IMR-90 (cell line): Measurements from ENCODE around the gene OSBPL6. TPM values are rescaled to one million over a fixed set of nuclear protein-coding genes. Genes with fewer than 3 reads are reported as not detected.
A peak's percentile ranks its signal among the peaks of the same experiment; 100 is the strongest.

Experiments used
- ATAC-seq: fragments of 200-7000 bp; cut with Tn5 transposase; 2 replicates; pipeline ENCODE4 v1.9.1; 2020; ENCODE audit warnings: low read depth, mild to moderate bottlenecking, moderate library complexity
- BruUV-seq: library from RNA; stranded (reverse); fragments of 400-500 nt; replicated peaks from 2 replicates; lab custom pipeline; 2021; lab: Mats Ljungman, UMichigan
- CTCF ChIA-PET: fragments of 300-600 bp; formaldehyde crosslinking; extraction: SDS; loops from one replicate; lab custom pipeline; 2021; ENCODE audit warnings: antibody characterized with exemption; lab: Yijun Ruan, JAX
- POLR2A ChIA-PET: fragments of 300-600 bp; sonication (Branson Sonifier 250); formaldehyde crosslinking; loops from one replicate; lab custom pipeline; 2022; ENCODE audit warnings: antibody characterized with exemption; ENCODE audit not compliant: unreplicated experiment; lab: Charles Lee
- DNase-seq: peaks from one replicate; pipeline ENCODE4 v3.0.0; 2013
- H2AFZ ChIP-seq: replicated peaks from 2 replicates; pipeline ENCODE3; 2013; ENCODE audit warnings: low read length, mild to moderate bottlenecking; ENCODE audit not compliant: poor library complexity
- H2AK5ac ChIP-seq: 2 replicates; pipeline ENCODE4 v1.6.1; 2013; ENCODE audit warnings: low read depth, low read length, inconsistent platforms
- H2AK9ac ChIP-seq: replicated peaks from 2 replicates; pipeline ENCODE3; 2013; ENCODE audit warnings: mild to moderate bottlenecking, low read depth, low read length, moderate library complexity; ENCODE audit not compliant: poor library complexity
- H2BK120ac ChIP-seq: 2 replicates; pipeline ENCODE4 v1.6.1; 2013; ENCODE audit warnings: low read depth, low read length, inconsistent platforms
- H2BK15ac ChIP-seq: 3 replicates; pipeline ENCODE4 v1.6.1; 2013; ENCODE audit warnings: low read depth, low read length, inconsistent platforms
- H2BK20ac ChIP-seq: 2 replicates; pipeline ENCODE4 v1.6.1; 2013; ENCODE audit warnings: low read depth, mild to moderate bottlenecking, inconsistent platforms, low read length, moderate library complexity
- H2BK5ac ChIP-seq: 2 replicates; pipeline ENCODE4 v1.6.1; 2013; ENCODE audit warnings: mild to moderate bottlenecking, low read depth, low read length, inconsistent platforms; ENCODE audit not compliant: poor library complexity, severe bottlenecking
- H3K14ac ChIP-seq: replicated peaks from 2 replicates; pipeline ENCODE4 v1.6.1; 2013; ENCODE audit warnings: low read depth, low read length, inconsistent platforms
- H3K18ac ChIP-seq: 2 replicates; pipeline ENCODE4 v1.6.1; 2013; ENCODE audit warnings: low read depth, low read length, control low read depth
- H3K23ac ChIP-seq: 2 replicates; pipeline ENCODE4 v1.6.1; 2013; ENCODE audit warnings: low read depth, low read length, inconsistent platforms
- H3K27ac ChIP-seq: 2 replicates; pipeline ENCODE4 v1.5.1; 2013; ENCODE audit warnings: mild to moderate bottlenecking, control low read depth, low read length; ENCODE audit not compliant: insufficient read depth
- H3K27me3 ChIP-seq: 2 replicates; pipeline ENCODE4 v1.6.1; 2013; ENCODE audit warnings: low read length; ENCODE audit not compliant: control insufficient read depth, insufficient read depth
- H3K36me3 ChIP-seq: 2 replicates; pipeline ENCODE4 v1.6.1; 2013; ENCODE audit warnings: low read length, mixed read lengths; ENCODE audit not compliant: control insufficient read depth, insufficient read depth
- H3K4ac ChIP-seq: 2 replicates; pipeline ENCODE4 v1.6.1; 2013; ENCODE audit warnings: low read depth, low read length, inconsistent platforms
- H3K4me1 ChIP-seq: 2 replicates; pipeline ENCODE4 v1.6.1; 2013; ENCODE audit warnings: low read length, mixed read lengths; ENCODE audit not compliant: control insufficient read depth, insufficient read depth
- H3K4me2 ChIP-seq: 2 replicates; pipeline ENCODE4 v1.6.1; 2013; ENCODE audit warnings: low read depth, mild to moderate bottlenecking, control low read depth, low read length, moderate library complexity
- H3K4me3 ChIP-seq: 2 replicates; pipeline ENCODE4 v1.5.1; 2013; ENCODE audit warnings: low read depth, mild to moderate bottlenecking, control low read depth, low read length, moderate library complexity; ENCODE audit not compliant: insufficient read depth
- H3K56ac ChIP-seq: 2 replicates; pipeline ENCODE4 v1.6.1; 2013; ENCODE audit warnings: low read length, inconsistent platforms; ENCODE audit not compliant: insufficient read depth; ENCODE audit errors: extremely low read depth
- H3K79me1 ChIP-seq, 2 experiments: 2 replicates each; pipeline ENCODE4 v1.6.1; 2013; ENCODE audit warnings: low read length in 2 of 2, inconsistent platforms in 1 of 2, low read depth in 1 of 2
- H3K9ac ChIP-seq: 2 replicates; pipeline ENCODE4 v1.6.1; 2013; ENCODE audit warnings: low read depth, low read length, control low read depth
- H3K9me1 ChIP-seq: 2 replicates; pipeline ENCODE4 v1.6.1; 2013; ENCODE audit warnings: low read length, inconsistent platforms; ENCODE audit not compliant: insufficient read depth
- H3K9me3 ChIP-seq: 2 replicates; pipeline ENCODE4 v1.6.1; 2013; ENCODE audit warnings: low read length; ENCODE audit not compliant: control insufficient read depth, insufficient read depth
- H4K20me1 ChIP-seq: 2 replicates; pipeline ENCODE4 v1.6.1; 2013; ENCODE audit warnings: low read length, inconsistent platforms; ENCODE audit not compliant: insufficient read depth
- H4K5ac ChIP-seq: 2 replicates; pipeline ENCODE4 v1.6.1; 2013; ENCODE audit warnings: mild to moderate bottlenecking, low read depth, low read length, control low read depth
- H4K8ac ChIP-seq, 2 experiments: 2 replicates each; pipeline ENCODE4 v1.6.1; 2013; ENCODE audit warnings: low read depth in 2 of 2, low read length in 2 of 2, control low read depth in 1 of 2, inconsistent platforms in 1 of 2
- H4K91ac ChIP-seq: 2 replicates; pipeline ENCODE4 v1.6.1; 2013; ENCODE audit warnings: low read depth, low read length, inconsistent platforms; ENCODE audit not compliant: insufficient read depth
- CHD1 ChIP-seq: IDR thresholded peaks from 2 replicates; pipeline ENCODE4 v1.6.1; 2012; ENCODE audit warnings: low read depth, low read length, improper control_type of control experiment
- CTCF ChIP-seq: conservative IDR thresholded peaks from 2 replicates; pipeline ENCODE4 v1.5.1; 2012; ENCODE audit warnings: mild to moderate bottlenecking, low read depth, low read length, improper control_type of control experiment
- MAZ ChIP-seq: IDR thresholded peaks from 2 replicates; pipeline ENCODE4 v1.6.1; 2012; ENCODE audit warnings: low read depth, mild to moderate bottlenecking, low read length, improper control_type of control experiment, moderate library complexity, borderline replicate concordance
- NFE2L2 ChIP-seq: fragments of 150-350 bp; IDR thresholded peaks from 2 replicates; pipeline ENCODE4 v1.6.1; 2016; ENCODE audit warnings: low read depth, mild to moderate bottlenecking, low read length
- POLR2A ChIP-seq: IDR thresholded peaks from 2 replicates; pipeline ENCODE4 v1.6.1; 2012; ENCODE audit warnings: mild to moderate bottlenecking, low read depth, low read length
- RAD21 ChIP-seq: IDR thresholded peaks from 2 replicates; pipeline ENCODE4 v1.6.1; 2012; ENCODE audit warnings: low read length, improper control_type of control experiment
- RCOR1 ChIP-seq: IDR thresholded peaks from 2 replicates; pipeline ENCODE4 v1.6.1; 2012; ENCODE audit warnings: mild to moderate bottlenecking, low read length, improper control_type of control experiment; ENCODE audit not compliant: insufficient replicate concordance
- RFX5 ChIP-seq: IDR thresholded peaks from 2 replicates; pipeline ENCODE4 v1.8.0; 2012; ENCODE audit warnings: low read depth, mild to moderate bottlenecking, low read length, moderate library complexity
- USF2 ChIP-seq: fragments of 150-350 bp; IDR thresholded peaks from 2 replicates; pipeline ENCODE4 v1.6.1; 2017; ENCODE audit warnings: mild to moderate bottlenecking, antibody characterized with exemption, low read length, low read depth
- WGBS, 2 experiments: methylation state at CpG; one replicate each; pipeline versions ENCODE4 v1.1.5 to v1.1.7; 2013; ENCODE audit warnings: missing lambda C conversion rate in 2 of 2; ENCODE audit not compliant: insufficient read length in 1 of 2; ENCODE audit errors: extremely low coverage in 2 of 2; 5-methylcytosine and 5-hydroxymethylcytosine counted together
- dilution Hi-C: fragments of 300-500 bp; cut with HindIII; formaldehyde crosslinking; loops from one replicate; pipeline ENCODE4 v1.14.3; 2018; ENCODE audit warnings: low sequenced_read_pairs; ENCODE audit not compliant: unreplicated experiment
- in situ Hi-C: fragments of 300-500 bp; cut with MboI; formaldehyde crosslinking; loops from 3 replicates; pipeline ENCODE4 v1.14.3; 2019; ENCODE audit warnings: low sequenced_read_pairs, inconsistent platforms, mixed read lengths
- intact Hi-C: fragments of 100-400 bp; cut with micrococcal nuclease; formaldehyde crosslinking; loops from 2 replicates; pipeline ENCODE4 v1.10.0; 2022
- polyA plus RNA-seq, 3 experiments: library from polyadenylated mRNA; depleted of rRNA; stranded (reverse); fragments of >200 nt; gene quantifications; 2 replicates each; pipeline ENCODE4 v1.2.3, GENCODE V29; 2012; ENCODE audit warnings: low replicate concordance in 1 of 3
- total RNA-seq: library from RNA; depleted of rRNA; stranded (reverse); fragments of >200 nt; gene quantifications from 2 replicates; pipeline ENCODE4 v1.2.3, GENCODE V29; 2012

Gene OSBPL6
- total and polyA plus RNA-seq, 2 of the 4 experiments (the other 2 are of a cell fraction), result 3.2 to 3.7 TPM

DNA sequence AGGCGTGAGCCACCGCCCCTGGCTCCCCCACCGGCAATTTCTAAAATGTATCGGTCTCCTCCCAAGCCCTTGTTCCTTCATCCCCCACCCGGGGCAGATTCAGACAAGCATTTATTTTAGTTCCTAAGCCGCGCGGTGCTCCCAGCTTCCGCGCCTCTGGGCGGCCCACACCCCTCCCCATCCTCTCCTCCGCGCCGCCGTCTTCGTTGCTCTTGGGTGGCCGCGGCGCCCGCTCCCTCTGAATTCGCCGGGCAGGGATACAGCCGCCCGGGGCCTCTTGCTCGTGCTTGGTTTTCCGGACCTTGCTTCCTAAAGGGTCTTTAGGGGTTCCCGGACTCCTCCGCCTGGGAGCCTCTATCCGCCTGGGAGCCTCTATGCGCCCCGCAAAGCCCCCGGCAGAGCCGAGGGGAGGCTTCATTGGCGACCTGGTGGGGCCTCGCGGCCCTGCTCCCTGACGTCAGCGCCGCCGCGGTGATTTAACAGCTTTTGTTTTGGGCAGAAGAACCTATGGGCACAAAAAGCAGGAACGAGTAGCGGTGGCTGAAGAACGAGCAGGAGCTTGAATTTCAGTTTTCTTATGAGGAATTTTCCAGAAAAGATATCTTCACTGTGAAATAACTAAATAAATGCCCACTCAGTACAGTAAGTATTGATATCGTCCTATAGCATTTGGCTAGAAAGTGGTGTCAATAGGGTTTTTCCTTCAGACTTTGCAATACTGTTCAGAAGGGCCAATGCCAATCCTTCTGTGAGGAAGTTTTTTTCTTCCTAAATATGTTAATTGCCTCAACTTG, 219.4 kb downstream of the OSBPL6 start:
- Histone ChIP-seq H3K56ac (peak overlapping the region; percentile 83), H3K18ac (peak overlapping the region; percentile 78), H3K36me3 (no peaks in the 10 kb centered on the region), H3K9ac (peak overlapping the region; percentile 94), H4K5ac (peak overlapping the region; percentile 92), H3K4me2 (peak overlapping the region; percentile 73), H3K4me1 (0 out of 2 replicates have a peak, but pooled peaks cover 1% of the 10 kb centered on the region), H3K9me3 (no peaks in the 10 kb centered on the region), H3K79me1 (peaks cover 0 to 19% of the 10 kb centered on the region in 2 experiments; a peak in 2 of 4 replicates), H2AK9ac (peak overlapping the region; percentile 43), H3K27ac (peak overlapping the region; percentile 98), H4K8ac (peak overlapping the region; percentile 62 to 97), H2AFZ (peak overlapping the region; percentile 95), H3K4me3 (peak overlapping the region; percentile 65), H2BK15ac (peak overlapping the region; percentile 61; the same call in 1 of the 3 replicates), H2AK5ac (no peak overlapping the region), H3K14ac (peak overlapping the region; percentile 87), H2BK120ac (peak overlapping the region; percentile 91), H4K20me1 (no peaks in the 10 kb centered on the region), H3K9me1 (no peaks in the 10 kb centered on the region; the same call in 1 of the 2 replicates), H3K23ac (peak overlapping the region; percentile 70), H3K27me3 (no peaks in the 10 kb centered on the region), H3K4ac (peak overlapping the region; percentile 88), H4K91ac (peak overlapping the region; percentile 82), H2BK20ac (no peak overlapping the region; the same call in 1 of the 2 replicates), H2BK5ac (peak overlapping the region; percentile 89)
- peak; percentile 67 for DNase-seq
- peak; percentile 87 for ATAC-seq
- POLR2A ChIA-PET, result no interaction called here
- TF ChIP-seq USF2, result no peak
- no peak for TF ChIP-seq CHD1
- no peak for TF ChIP-seq CTCF
- peak; percentile 66 for TF ChIP-seq POLR2A
- no peak for TF ChIP-seq RAD21
- no peak for TF ChIP-seq RCOR1
- TF ChIP-seq MAZ, result peak; percentile 54; the same call in 1 of the 2 replicates
- 0 out of 2 replicates have a peak, but pooled peaks have one; percentile 1 for TF ChIP-seq NFE2L2
- no peak for TF ChIP-seq RFX5
- in situ Hi-C loops (no loop called here), intact Hi-C loops (loop anchor here (1.0 to 2.0 kb wide), 4 partner anchors 107 to 301 kb away; partner anchors contain the start of genes OSBPL6 and RBM45), dilution Hi-C loops (no loop called here)
- WGBS, 2 experiments, result 1% methylated on average over 20 of the region's 45 CpGs; no CpG with 5 or more reads in 1 of the 2 experiments
- no TSS peak for BruUV-seq
- CTCF ChIA-PET, result interaction anchor here (0.6 to 1.6 kb wide), 23 partner anchors 9 to 414 kb away, joined by 3 to 11 read pairs (median 4); no protein-coding TSS in a partner anchor
